GM18951 (cell line): Measurements from ENCODE around the gene SLAMF9.

Experiments used
- POLR2A ChIP-seq: IDR thresholded peaks from 4 replicates; pipeline ENCODE4 v1.6.1; 2011; ENCODE audit warnings: mild to moderate bottlenecking; ENCODE audit not compliant: insufficient read length, insufficient read depth; ENCODE audit errors: extremely low read depth
- in situ Hi-C: fragments of 300-500 bp; cut with MboI; formaldehyde crosslinking; loops from one replicate; pipeline ENCODE4 v1.12.0; 2022; ENCODE audit warnings: low sequenced_read_pairs, mixed read lengths, inconsistent platforms; ENCODE audit not compliant: unreplicated experiment

Gene SLAMF9

DNA sequence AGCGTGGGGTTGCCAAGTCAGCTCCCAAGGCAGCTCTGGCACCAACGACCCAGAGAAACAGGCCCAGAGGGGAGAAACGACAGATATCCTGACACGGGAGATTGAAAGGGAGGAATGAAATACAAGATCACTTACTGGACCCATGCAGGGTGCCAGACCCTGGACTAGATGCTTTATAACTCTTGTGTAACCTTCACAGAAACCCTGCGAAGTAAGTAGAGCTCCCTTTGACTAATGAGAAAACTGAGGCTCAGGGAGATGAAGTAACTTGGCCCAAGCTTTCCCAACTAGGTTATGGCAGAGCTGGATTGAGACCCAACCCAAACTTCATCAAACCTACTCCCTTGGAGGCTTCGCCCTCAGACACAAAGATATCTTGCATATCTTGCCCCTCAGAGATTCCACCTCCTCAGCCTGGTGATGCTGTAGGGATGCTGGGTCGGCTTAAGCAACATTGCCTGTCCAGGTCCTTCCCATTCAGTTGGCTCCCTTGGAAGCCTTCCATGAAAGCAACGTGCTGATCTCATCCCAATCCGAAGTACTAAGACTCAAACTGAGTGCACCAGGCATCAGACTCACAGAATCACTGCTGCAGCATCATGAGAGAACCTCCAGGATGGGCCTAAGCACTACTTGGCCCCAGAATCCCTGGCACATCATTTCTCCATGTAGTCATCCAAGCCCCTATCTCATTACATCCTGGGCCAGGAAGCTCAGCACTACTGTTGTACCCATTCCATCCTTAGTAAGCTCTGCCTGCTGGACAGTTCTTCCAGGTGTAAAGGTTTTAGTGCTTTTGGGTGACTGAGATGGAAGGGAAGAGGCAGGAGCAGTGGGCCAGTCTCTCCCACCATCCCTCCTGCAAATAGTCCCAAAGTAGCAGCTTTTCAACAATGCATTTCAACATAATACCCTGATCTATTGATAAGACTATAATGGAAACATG, 7.5 kb downstream of the SLAMF9 start:
- TF ChIP-seq POLR2A, result no peak
- in situ Hi-C loops, result no loop called here

DNA sequence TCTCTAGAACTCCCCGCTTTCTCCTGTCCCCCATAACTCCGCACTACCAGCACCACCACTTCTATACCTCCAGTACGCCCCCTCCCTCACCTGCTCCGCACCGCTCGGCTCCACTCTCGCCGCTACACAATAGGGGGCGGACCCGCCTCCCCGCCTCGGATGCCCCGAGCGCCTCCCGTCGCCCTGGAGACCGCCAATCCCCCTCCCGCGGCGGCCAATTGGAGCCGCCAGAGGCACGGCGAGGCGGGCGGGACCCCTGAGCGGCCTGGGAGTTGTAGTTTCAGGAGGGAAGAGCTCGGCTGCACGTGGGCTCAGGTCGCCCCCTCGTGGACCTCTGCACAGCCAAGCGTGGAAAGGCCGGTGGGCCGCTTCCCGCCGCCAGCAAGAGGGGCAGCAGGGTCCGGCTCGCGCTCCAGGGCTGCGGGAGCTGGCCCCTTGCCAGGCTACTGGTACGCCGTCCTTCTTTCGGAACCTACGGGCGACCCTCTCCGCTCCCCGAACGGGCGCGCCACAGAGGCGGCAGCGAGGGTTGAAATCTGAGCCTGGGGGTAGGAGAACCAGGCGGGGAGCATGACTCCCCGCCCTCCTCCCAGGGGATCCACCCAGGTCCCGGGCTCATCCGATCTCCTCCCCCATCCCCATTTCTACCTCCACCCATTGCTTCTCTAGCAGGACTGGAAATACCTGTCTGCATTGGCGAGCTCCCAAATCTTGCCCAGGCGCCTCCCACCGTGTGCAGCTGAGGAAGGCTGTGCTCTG, 8.4 kb downstream of the SLAMF9 start, which contains the start of gene IGSF9:
Gene IGSF9 (minus strand): TSS at position 131 of the 759 bp plus-strand sequence. CDS start 2,159 bp downstream, outside the sequence.
- in situ Hi-C loops, result no loop called here

DNA sequence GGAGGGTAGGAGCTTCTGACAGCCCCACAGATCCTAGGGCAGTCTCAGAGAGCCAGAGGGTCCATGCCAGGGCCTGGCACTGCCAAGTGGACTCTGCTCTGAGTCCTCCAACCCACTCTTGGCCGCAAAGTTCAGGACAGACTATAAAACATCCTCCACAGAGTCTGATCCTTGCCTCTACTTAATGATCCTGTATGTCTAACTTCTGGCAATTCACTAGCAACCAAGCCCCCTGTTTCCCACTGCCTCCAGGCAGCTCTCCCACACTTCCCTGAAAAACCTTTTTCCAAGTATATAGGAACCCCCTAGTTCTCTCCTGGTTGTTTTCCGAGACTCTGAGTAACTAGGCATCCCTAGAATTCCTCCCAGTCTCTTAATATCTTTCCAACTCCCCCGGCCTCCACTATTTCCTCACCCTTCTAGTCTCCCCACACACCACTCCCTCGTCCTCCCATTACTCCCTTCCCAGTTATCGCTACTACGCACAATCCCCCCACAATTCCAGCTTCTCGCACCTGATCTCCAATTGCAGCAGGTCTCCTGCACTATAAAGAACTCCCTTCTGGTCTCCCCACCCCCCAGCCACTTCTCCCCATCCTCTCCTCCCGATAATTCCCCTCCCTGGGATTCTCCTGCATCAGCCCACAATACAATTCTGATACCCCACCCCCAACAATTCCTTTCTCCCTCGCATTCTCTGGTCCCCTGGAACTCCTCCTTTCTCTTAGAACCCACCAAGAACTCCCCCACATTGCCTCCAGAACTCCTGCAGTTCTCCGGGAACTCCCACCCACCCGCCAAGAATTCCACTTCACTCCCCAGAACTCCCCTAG, 9.2 kb downstream of the SLAMF9 start:
- no peak for TF ChIP-seq POLR2A
- in situ Hi-C loops, result loop anchor here (5.0 kb wide), 1 partner anchor 57 kb away; no protein-coding TSS in a partner anchor

More for the DNA sequence above, 8.4 kb downstream of the SLAMF9 start, which contains the start of gene IGSF9:
- no peak for TF ChIP-seq POLR2A

DNA sequence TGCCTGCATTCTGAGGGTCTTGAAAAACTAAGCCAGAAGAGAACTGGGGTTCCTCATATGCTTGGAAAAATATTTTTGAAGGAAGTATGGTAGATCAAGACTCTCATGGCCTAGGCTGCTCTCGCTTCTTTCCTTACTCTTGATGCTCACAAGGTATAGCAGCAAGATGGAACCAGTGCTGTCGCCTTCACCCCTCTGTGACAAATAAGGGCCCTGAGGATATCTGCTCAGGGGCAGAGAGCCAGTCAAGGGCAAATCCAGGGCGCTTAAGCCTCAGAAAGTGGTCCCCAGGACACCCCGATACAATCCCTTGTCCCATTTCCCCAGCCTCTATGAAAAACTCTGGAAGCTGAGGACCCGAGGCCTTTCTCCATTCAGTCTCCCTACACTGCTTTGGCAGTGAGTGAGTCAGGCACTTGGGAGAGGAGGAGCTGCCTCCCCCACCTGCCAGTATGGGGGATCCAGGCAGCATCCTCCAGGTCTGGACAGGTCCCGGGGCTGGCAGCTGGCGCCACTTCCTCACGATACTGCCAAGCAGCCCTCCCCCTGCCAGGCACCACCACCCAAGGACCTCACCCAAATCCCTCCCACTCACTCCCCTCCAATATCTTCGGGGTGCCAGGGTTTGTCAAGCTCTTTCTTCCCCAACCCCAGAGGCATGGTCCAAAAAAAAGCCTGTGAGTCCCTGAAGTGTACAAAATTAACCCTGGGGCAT, 10.0 kb downstream of the SLAMF9 start:
- no peak for TF ChIP-seq POLR2A
- in situ Hi-C loops, result loop anchor here (5.0 kb wide), 1 partner anchor 58 kb away; no protein-coding TSS in a partner anchor

DNA sequence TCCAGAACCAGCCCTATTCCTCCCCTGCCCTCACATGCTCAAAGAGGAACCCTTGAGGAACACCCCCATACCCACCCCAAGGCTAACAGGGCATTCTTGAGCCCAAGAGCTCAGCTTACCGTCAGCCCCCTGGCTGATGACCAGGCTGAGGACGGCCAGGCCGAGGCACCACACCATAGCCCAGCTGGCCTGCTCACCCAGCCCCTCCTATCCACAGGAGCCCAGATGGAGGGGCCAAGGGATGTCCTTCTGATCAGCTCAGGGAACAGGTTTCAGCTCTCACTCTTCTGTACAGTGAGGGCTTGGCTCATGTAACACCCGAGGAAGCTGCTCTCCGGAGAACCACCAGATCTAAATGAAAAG, 10.8 kb downstream of the SLAMF9 start:
- in situ Hi-C loops, result loop anchor here (5.0 kb wide), 1 partner anchor 59 kb away; no protein-coding TSS in a partner anchor
- no peak for TF ChIP-seq POLR2A

- in situ Hi-C loops, result loop anchor here (5.0 kb wide), 1 partner anchor 60 kb away; no protein-coding TSS in a partner anchor
- TF ChIP-seq POLR2A, result no peak
Observed at GRCh38 chr1:159942632-159943277, 11.3 kb downstream of the SLAMF9 start.

DNA sequence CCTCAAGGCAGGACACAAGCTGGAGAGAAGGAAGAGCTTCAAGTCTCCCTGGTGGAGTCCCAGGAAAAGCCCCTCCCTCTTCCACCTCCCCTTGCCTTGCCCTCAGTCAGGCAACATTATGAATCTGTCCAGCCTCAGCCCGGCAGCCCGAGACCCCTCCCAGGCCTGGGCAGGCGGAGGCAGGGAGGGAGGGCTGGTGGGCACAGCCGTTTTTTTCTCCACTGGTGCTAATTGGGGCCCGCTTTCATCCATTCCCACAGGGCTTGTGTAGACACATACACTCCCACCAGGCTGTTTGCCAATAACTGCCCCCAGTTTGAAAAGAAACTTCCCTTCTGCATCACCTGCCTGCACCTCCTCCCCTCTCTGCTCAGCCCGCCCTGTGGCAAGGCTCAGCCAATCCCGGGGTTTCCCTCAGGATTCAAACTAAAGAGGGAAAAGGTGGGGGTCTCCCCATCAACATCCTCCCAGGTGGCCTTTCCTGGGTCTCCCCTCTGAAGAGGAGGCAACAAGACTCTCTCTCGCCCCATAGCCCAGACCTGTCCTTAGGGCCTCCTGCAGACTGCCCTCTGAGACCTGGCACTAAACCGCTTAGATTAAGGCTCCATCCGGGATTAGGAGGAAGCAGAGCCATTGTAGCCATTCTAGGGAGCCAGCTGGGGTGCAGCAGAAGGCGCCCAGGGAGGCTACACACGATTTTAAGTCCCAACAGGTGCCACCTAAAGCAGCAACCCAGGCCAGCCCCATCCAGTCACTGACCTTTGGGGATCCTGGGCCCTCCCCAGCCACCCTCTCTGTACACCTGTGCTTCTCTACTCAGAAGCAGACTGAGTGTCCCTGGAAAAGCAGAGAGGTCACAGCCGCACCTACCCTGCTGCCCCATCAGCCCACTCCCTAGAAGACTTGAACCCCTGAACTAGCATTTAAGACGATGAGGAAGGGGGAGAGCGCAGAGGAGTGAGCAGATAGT, 12.2 kb downstream of the SLAMF9 start:
- no peak for TF ChIP-seq POLR2A
- in situ Hi-C loops, result loop anchor here (5.0 kb wide), 1 partner anchor 60 kb away; no protein-coding TSS in a partner anchor

DNA sequence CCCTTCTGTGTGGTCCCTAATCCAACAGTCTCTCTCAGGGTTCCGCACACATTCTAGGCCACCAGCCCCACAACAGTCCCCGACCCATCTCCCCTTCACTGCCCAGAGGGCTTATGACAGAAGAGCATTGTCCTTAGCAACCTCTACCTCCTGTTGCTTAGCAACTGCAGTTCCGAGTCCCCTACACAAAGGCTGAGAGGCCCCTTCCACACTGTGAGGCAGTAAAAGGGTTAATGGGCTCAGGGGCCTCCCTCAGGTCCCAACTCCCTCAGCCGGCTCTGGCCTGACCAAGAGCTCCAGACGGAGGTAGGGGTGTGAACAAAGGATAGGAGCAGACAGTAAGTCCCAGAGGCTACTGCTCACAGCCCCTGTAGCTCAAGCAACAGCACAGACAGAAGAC, 12.9 kb downstream of the SLAMF9 start:
- in situ Hi-C loops, result loop anchor here (5.0 kb wide), 1 partner anchor 61 kb away; no protein-coding TSS in a partner anchor
- TF ChIP-seq POLR2A, result no peak

DNA sequence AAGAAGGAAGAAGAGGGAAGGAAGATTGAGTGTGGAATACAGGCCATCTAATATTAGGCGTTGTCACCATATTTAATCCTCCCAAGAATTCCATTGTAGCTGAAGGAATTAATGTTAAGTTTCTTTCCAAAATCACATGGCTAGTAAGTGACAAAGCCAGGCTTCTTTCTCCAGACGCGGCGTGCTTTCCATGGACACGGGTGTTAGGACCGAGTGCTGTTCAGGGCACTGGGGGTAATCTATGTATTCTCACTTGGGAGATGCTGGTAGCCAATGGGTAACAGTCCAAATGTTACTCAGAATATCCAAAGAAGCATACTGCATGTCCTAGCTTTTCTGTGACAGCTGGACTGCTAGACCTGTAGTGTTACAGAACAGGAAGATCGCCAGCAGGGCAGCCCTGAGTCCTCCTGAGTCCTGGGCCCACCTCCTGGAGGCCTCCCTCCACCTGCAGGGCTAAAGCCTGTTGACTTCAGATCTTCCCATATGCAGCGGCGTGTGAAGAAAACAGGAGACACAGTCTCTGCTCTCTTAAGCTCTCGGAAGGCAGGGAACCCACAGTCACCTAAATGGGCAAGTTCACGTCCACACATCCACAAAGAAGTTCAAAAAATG, 13.9 kb downstream of the SLAMF9 start:
- in situ Hi-C loops, result loop anchor here (5.0 kb wide), 1 partner anchor 62 kb away; no protein-coding TSS in a partner anchor
- TF ChIP-seq POLR2A, result no peak

GRCh38 chr1:159939678-159940002, 14.4 kb downstream of the SLAMF9 start:
- in situ Hi-C loops, result loop anchor here (5.0 kb wide), 1 partner anchor 63 kb away; no protein-coding TSS in a partner anchor
- TF ChIP-seq POLR2A, result no peak
